Hepatocyte (in vitro differentiated cells): Measurements from ENCODE around the gene TCF4. TPM values are rescaled to one million over a fixed set of nuclear protein-coding genes. Genes with fewer than 3 reads are reported as not detected.

ENCODE experiments used
- DNase-seq: peaks from one replicate; pipeline ENCODE4 v3.0.0-alpha.2; 2016; ENCODE audit warnings: low spot score
- H2AFZ ChIP-seq: fragments of 200-600 bp; sonication (generic); 2 replicates; pipeline ENCODE4 v1.6.0; 2016; ENCODE audit warnings: antibody characterized with exemption, mild to moderate bottlenecking
- H3K27ac ChIP-seq: fragments of 200-600 bp; sonication (generic); 2 replicates; pipeline ENCODE4 v1.5.1; 2016; ENCODE audit warnings: mild to moderate bottlenecking
- H3K27me3 ChIP-seq: fragments of 200-600 bp; sonication (generic); 2 replicates; pipeline ENCODE4 v1.6.1; 2016
- H3K36me3 ChIP-seq: fragments of 200-600 bp; sonication (generic); replicated peaks from 2 replicates; pipeline ENCODE4 v1.5.1; 2016; ENCODE audit warnings: low read depth; ENCODE audit not compliant: insufficient read depth
- H3K4me1 ChIP-seq: fragments of 200-600 bp; sonication (generic); 2 replicates; pipeline ENCODE4 v1.5.1; 2016; ENCODE audit warnings: mild to moderate bottlenecking, moderate library complexity; ENCODE audit not compliant: insufficient read depth
- H3K4me2 ChIP-seq: fragments of 200-600 bp; sonication (generic); 2 replicates; pipeline ENCODE4 v1.6.0; 2016
- H3K4me3 ChIP-seq: fragments of 200-600 bp; sonication (generic); 2 replicates; pipeline ENCODE4 v1.5.1; 2016; ENCODE audit warnings: mild to moderate bottlenecking
- H3K79me2 ChIP-seq: fragments of 200-600 bp; sonication (generic); 2 replicates; pipeline ENCODE4 v1.6.0; 2017; ENCODE audit warnings: mild to moderate bottlenecking
- H3K9me2 ChIP-seq: fragments of 200-600 bp; sonication (generic); replicated peaks from 2 replicates; pipeline ENCODE4 v1.6.0; 2017; ENCODE audit warnings: mild to moderate bottlenecking; ENCODE audit not compliant: insufficient read depth
- H3K9me3 ChIP-seq: fragments of 200-600 bp; sonication (generic); 2 replicates; pipeline ENCODE4 v1.5.1; 2016; ENCODE audit warnings: low read depth, mild to moderate bottlenecking
- H4K20me1 ChIP-seq: fragments of 200-600 bp; sonication (generic); 2 replicates; pipeline ENCODE4 v1.6.0; 2016; ENCODE audit warnings: mild to moderate bottlenecking; ENCODE audit not compliant: insufficient read depth, poor library complexity, severe bottlenecking
- CTCF ChIP-seq: fragments of 200-600 bp; sonication (generic); IDR thresholded peaks from 2 replicates; pipeline ENCODE4 v1.5.1; 2016; ENCODE audit warnings: antibody characterized with exemption, mild to moderate bottlenecking; ENCODE audit not compliant: poor library complexity
- EZH2 ChIP-seq: fragments of 200-600 bp; sonication (generic); IDR thresholded peaks from 2 replicates; pipeline ENCODE4 v1.6.1; 2016; ENCODE audit warnings: antibody characterized with exemption, mild to moderate bottlenecking, borderline replicate concordance
- EZH2phosphoT487 ChIP-seq: fragments of 200-600 bp; sonication (generic); IDR thresholded peaks from one replicate; pipeline ENCODE4 v1.6.1; 2018; ENCODE audit warnings: antibody characterized with exemption, mild to moderate bottlenecking, low read depth, moderate library complexity; ENCODE audit not compliant: unreplicated experiment, severe bottlenecking
- WGBS: methylation state at CpG from one replicate; pipeline ENCODE4 v1.1.6; 2016; ENCODE audit warnings: low lambda C conversion rate; ENCODE audit errors: missing lambda C conversion rate; 5-methylcytosine and 5-hydroxymethylcytosine counted together
- polyA plus RNA-seq: library from polyadenylated mRNA; unstranded; fragments of >200 nt; fragmentation: Nextera tagmentation; extraction: Ambion mirVana; gene quantifications from 2 replicates; pipeline ENCODE4 v1.2.1, GENCODE V29; 2016
- total RNA-seq: library from RNA; depleted of rRNA; stranded (reverse); fragments of >200 nt; gene quantifications from 2 replicates; pipeline ENCODE4 v1.2.3, GENCODE V29; 2014

Gene TCF4
- total and polyA plus RNA-seq, 2 experiments from 2014 or later = 40.5 to 65.2 TPM

- Histone ChIP-seq H2AFZ (no peak overlapping the region), H3K4me3 (no peak overlapping the region)
- TF ChIP-seq CTCF (no peak), EZH2 (no peak), EZH2phosphoT487 (no peak)
These were observed 248.9 kb downstream of the TCF4 start for GRCh38 chr18:55338978-55339650.

GRCh38 chr18:55337908-55338521 lies 250.0 kb downstream of the TCF4 start:
- Histone ChIP-seq H3K27me3 (no peaks in the 10 kb centered on the region), H3K4me1 (peaks cover 6% of the 10 kb centered on the region), H4K20me1 (no peaks in the 10 kb centered on the region), H3K9me3 (no peaks in the 10 kb centered on the region), H2AFZ (no peak overlapping the region), H3K36me3 (no peaks in the 10 kb centered on the region), H3K27ac (no peak overlapping the region), H3K4me3 (no peak overlapping the region), H3K79me2 (peaks cover 3% of the 10 kb centered on the region), H3K9me2 (no peaks in the 10 kb centered on the region), H3K4me2 (no peak overlapping the region)
- 89% methylated on average over 13 of the region's 13 CpGs for WGBS
- DNase-seq = no peak
- TF ChIP-seq EZH2phosphoT487 (no peak), CTCF (no peak), EZH2 (no peak)

More at GRCh38 chr18:55338978-55339650, 248.9 kb downstream of the TCF4 start:
- no peaks in the 10 kb centered on the region for H3K9me2 ChIP-seq
- no peaks in the 10 kb centered on the region for H3K9me3 ChIP-seq
- peaks cover 6% of the 10 kb centered on the region for H3K4me1 ChIP-seq
- H3K4me2 ChIP-seq = no peak overlapping the region
- H3K79me2 ChIP-seq = peaks cover 3% of the 10 kb centered on the region
- 71% methylated on average over 8 of the region's 8 CpGs for WGBS
- no peak for DNase-seq
- H4K20me1 ChIP-seq = no peaks in the 10 kb centered on the region
- H3K36me3 ChIP-seq = no peaks in the 10 kb centered on the region
- H3K27me3 ChIP-seq = no peaks in the 10 kb centered on the region
- no peak overlapping the region for H3K27ac ChIP-seq

- TF ChIP-seq EZH2phosphoT487 = no peak
- TF ChIP-seq CTCF = no peak
- Histone ChIP-seq H3K79me2 (peaks cover 3% of the 10 kb centered on the region), H3K27ac (no peak overlapping the region), H3K4me3 (no peak overlapping the region), H2AFZ (no peak overlapping the region), H3K36me3 (no peaks in the 10 kb centered on the region), H3K27me3 (no peaks in the 10 kb centered on the region), H3K4me2 (no peak overlapping the region), H3K9me2 (no peaks in the 10 kb centered on the region), H3K9me3 (no peaks in the 10 kb centered on the region), H3K4me1 (peaks cover 6% of the 10 kb centered on the region), H4K20me1 (no peaks in the 10 kb centered on the region)
- WGBS = 90% methylated on average over 4 of the region's 4 CpGs
- DNase-seq = no peak
These were observed 250.9 kb downstream of the TCF4 start for GRCh38 chr18:55337138-55337537.
